ENCODE results near the gene PARN.

Gene PARN

DNA sequence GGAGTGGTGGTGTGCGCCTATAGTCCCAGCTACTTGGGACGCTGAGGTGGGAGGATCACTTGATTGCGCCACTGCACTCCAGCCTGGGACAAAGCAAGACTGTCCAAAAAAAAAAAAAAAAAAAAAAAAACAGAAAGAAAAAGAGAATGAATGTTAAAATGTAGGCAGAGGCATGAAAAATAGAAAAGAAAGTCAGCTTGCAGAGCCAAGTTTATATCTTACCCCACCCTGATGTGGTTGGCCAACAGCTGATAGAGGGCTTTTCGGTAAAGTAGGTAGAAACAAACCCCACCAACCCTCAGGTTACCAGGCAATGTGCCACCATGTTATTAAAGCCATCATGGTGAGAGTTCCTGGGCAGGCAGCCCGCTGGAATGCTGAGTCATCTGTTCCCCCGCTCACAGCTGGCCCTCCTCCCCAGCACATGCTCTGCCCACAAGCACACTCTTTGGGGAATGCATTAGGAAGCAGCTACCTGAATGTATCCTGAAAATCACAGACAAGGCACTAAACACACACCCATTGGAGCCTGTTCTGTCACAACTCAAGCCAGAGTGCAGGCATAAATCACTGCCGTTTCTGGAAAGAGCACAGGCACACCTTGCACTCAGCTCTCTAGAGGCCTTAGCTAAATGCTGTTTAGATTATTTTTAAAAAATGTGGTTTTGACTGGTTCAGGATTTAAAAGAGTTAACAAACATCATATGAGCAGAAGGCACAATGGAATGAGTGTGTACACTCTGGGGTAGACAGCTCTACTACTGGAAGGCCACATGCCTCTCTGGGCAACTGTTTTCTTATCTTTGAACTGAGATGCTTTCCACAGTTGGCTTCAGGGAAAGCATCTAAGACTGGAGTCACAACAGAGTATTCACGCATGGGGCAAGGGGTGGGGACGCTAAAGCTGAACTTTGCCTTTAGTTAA lies 128.5 kb downstream of the PARN start (continued):
- peak; percentile 81 for TF ChIP-seq OSR2 (tag by site-specific recombination; IDR thresholded peaks at IDR 0.05)
- no peak for TF ChIP-seq FEZF1 (tag by site-specific recombination; IDR thresholded peaks at IDR 0.05)
- TF ChIP-seq ZNF48 (tag by site-specific recombination; IDR thresholded peaks at IDR 0.05) = no peak
- no peak for TF ChIP-seq ZNF202 (tag by site-specific recombination; IDR thresholded peaks at IDR 0.05; ENCODE audit: borderline replicate concordance)
- TF ChIP-seq ZNF610 (tag by site-specific recombination; IDR thresholded peaks at IDR 0.05; ENCODE audit: borderline replicate concordance) = no peak
- peak; percentile 36; the same call in 1 of the 2 replicates for TF ChIP-seq ZFP37 (tag by site-specific recombination; IDR thresholded peaks at IDR 0.05)
- TF ChIP-seq PRDM10 (tag by site-specific recombination; IDR thresholded peaks at IDR 0.05) = 0 out of 2 replicates have a peak, but pooled peaks have one; percentile 19
- no peak for TF ChIP-seq ZNF544 (tag by site-specific recombination; IDR thresholded peaks at IDR 0.05)
- no peak for TF ChIP-seq WT1 (tag by site-specific recombination; IDR thresholded peaks at IDR 0.05)
- TF ChIP-seq ZNF362 (tag by site-specific recombination; IDR thresholded peaks at IDR 0.05) = peak; percentile 91
- TF ChIP-seq ZNF518A (tag by site-specific recombination; conservative IDR thresholded peaks at IDR 0.05; ENCODE audit: low read depth) = no peak
- no peak for TF ChIP-seq ZNF157 (tag by site-specific recombination; IDR thresholded peaks at IDR 0.05)
- no peak for TF ChIP-seq ZNF223 (tag by site-specific recombination; IDR thresholded peaks at IDR 0.05)
- peak; percentile 66 for TF ChIP-seq ZSCAN30 (tag by site-specific recombination; IDR thresholded peaks at IDR 0.05)
- TF ChIP-seq ZNF830 (tag by site-specific recombination; IDR thresholded peaks at IDR 0.05; ENCODE audit: low read depth) = no peak
- TF ChIP-seq, protein P1, sequence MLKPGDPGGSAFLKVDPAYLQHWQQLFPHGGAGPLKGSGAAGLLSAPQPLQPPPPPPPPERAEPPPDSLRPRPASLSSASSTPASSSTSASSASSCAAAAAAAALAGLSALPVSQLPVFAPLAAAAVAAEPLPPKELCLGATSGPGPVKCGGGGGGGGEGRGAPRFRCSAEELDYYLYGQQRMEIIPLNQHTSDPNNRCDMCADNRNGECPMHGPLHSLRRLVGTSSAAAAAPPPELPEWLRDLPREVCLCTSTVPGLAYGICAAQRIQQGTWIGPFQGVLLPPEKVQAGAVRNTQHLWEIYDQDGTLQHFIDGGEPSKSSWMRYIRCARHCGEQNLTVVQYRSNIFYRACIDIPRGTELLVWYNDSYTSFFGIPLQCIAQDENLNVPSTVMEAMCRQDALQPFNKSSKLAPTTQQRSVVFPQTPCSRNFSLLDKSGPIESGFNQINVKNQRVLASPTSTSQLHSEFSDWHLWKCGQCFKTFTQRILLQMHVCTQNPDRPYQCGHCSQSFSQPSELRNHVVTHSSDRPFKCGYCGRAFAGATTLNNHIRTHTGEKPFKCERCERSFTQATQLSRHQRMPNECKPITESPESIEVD (tag by site-specific recombination; IDR thresholded peaks at IDR 0.05) = no peak
- TF ChIP-seq ZFP69B (tag by site-specific recombination; IDR thresholded peaks at IDR 0.05) = 0 out of 2 replicates have a peak, but pooled peaks have one; percentile 22
- TF ChIP-seq, protein P2, sequence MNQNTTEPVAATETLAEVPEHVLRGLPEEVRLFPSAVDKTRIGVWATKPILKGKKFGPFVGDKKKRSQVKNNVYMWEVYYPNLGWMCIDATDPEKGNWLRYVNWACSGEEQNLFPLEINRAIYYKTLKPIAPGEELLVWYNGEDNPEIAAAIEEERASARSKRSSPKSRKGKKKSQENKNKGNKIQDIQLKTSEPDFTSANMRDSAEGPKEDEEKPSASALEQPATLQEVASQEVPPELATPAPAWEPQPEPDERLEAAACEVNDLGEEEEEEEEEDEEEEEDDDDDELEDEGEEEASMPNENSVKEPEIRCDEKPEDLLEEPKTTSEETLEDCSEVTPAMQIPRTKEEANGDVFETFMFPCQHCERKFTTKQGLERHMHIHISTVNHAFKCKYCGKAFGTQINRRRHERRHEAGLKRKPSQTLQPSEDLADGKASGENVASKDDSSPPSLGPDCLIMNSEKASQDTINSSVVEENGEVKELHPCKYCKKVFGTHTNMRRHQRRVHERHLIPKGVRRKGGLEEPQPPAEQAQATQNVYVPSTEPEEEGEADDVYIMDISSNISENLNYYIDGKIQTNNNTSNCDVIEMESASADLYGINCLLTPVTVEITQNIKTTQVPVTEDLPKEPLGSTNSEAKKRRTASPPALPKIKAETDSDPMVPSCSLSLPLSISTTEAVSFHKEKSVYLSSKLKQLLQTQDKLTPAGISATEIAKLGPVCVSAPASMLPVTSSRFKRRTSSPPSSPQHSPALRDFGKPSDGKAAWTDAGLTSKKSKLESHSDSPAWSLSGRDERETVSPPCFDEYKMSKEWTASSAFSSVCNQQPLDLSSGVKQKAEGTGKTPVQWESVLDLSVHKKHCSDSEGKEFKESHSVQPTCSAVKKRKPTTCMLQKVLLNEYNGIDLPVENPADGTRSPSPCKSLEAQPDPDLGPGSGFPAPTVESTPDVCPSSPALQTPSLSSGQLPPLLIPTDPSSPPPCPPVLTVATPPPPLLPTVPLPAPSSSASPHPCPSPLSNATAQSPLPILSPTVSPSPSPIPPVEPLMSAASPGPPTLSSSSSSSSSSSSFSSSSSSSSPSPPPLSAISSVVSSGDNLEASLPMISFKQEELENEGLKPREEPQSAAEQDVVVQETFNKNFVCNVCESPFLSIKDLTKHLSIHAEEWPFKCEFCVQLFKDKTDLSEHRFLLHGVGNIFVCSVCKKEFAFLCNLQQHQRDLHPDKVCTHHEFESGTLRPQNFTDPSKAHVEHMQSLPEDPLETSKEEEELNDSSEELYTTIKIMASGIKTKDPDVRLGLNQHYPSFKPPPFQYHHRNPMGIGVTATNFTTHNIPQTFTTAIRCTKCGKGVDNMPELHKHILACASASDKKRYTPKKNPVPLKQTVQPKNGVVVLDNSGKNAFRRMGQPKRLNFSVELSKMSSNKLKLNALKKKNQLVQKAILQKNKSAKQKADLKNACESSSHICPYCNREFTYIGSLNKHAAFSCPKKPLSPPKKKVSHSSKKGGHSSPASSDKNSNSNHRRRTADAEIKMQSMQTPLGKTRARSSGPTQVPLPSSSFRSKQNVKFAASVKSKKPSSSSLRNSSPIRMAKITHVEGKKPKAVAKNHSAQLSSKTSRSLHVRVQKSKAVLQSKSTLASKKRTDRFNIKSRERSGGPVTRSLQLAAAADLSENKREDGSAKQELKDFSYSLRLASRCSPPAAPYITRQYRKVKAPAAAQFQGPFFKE (tag by site-specific recombination; IDR thresholded peaks at IDR 0.05; ENCODE audit: borderline replicate concordance) = no peak
- no peak for TF ChIP-seq ZBTB48 (tag by site-specific recombination; IDR thresholded peaks at IDR 0.05)

Data from HEK293 (cell line).